HCT116 (cell line): ENCODE data around the gene IPO5. TPM values are rescaled to one million over a fixed set of nuclear protein-coding genes. Genes with fewer than 3 reads are reported as not detected.

Experiments used
- ATAC-seq: fragments of 200-7000 bp; cut with Tn5 transposase; 2 replicates; pipeline ENCODE4 v1.9.1; 2020; ENCODE audit warnings: mild to moderate bottlenecking, moderate library complexity
- BruUV-seq: library from RNA; stranded (reverse); fragments of 400-500 nt; replicated peaks from 2 replicates; lab custom pipeline; 2021; lab: Mats Ljungman, UMichigan
- CTCF ChIA-PET: fragments of 300-600 bp; sonication (Branson Sonifier 250); formaldehyde crosslinking; loops from one replicate; lab custom pipeline; 2021; ENCODE audit warnings: antibody characterized with exemption; lab: Charles Lee
- POLR2A ChIA-PET: fragments of 300-600, 350-600 bp; sonication (Branson Sonifier 250); formaldehyde crosslinking; loops from one replicate; lab custom pipeline; 2021; ENCODE audit warnings: antibody characterized with exemption; lab: Charles Lee
- RAD21 ChIA-PET, 2 experiments: fragments of 300-600 bp; sonication (Branson Sonifier 250); formaldehyde crosslinking; loops; one replicate each; lab custom pipeline; 2023; ENCODE audit warnings: low total read pairs in 2 of 2; ENCODE audit not compliant: uncharacterized antibody in 2 of 2, unreplicated experiment in 2 of 2, low non-redundant PET in 1 of 2; lab: Charles Lee
- DNase-seq: peaks from one replicate; pipeline ENCODE4 v3.0.0-alpha.2; 2010; ENCODE audit warnings: low read depth, low spot score
- H2AFZ ChIP-seq: fragments of 200-600 bp; shearing (Covaris generic), sonication (generic); 2 replicates; pipeline ENCODE4 v1.6.1; 2017; ENCODE audit warnings: low read depth, mixed run types, mixed read lengths, antibody characterized with exemption, low read length; ENCODE audit not compliant: poor library complexity, severe bottlenecking
- H3K27ac ChIP-seq: 2 replicates; pipeline ENCODE4 v1.5.1; 2012; ENCODE audit warnings: low read depth, low read length
- H3K27me3 ChIP-seq: fragments of 200-600 bp; sonication (generic); 2 replicates; pipeline ENCODE4 v1.6.1; 2016; ENCODE audit warnings: mixed run types, low read length, mixed read lengths; ENCODE audit not compliant: insufficient read depth
- H3K36me3 ChIP-seq, 2 experiments: fragments of 200-500 bp in 1 of 2; fragments of 200-600 bp in 1 of 2; sonication (Bioruptor generic) in 1 of 2; sonication (generic) in 1 of 2; 2 replicates each; pipeline versions ENCODE4 v1.5.1 to v1.6.1; 2014 to 2016; ENCODE audit warnings: low read length in 2 of 2, inconsistent platforms in 1 of 2, mixed read lengths in 1 of 2, mixed run types in 1 of 2; ENCODE audit not compliant: insufficient read depth in 2 of 2, control insufficient read depth in 1 of 2
- H3K4me1 ChIP-seq, 2 experiments: fragments of 200-600 bp in 1 of 2; sonication (generic) in 1 of 2; 2 replicates each; pipeline versions ENCODE4 v1.5.1 to v1.6.1; 2012 to 2017; ENCODE audit warnings: low read length in 2 of 2, inconsistent platforms in 1 of 2, mild to moderate bottlenecking in 1 of 2, mixed read lengths in 1 of 2, mixed run types in 1 of 2, moderate library complexity in 1 of 2; ENCODE audit not compliant: insufficient read depth in 2 of 2, control insufficient read depth in 1 of 2
- H3K4me2 ChIP-seq: fragments of 200-600 bp; sonication (generic); 2 replicates; pipeline ENCODE4 v1.6.1; 2017; ENCODE audit warnings: mixed run types, low read length, mixed read lengths
- H3K4me3 ChIP-seq, 2 experiments: fragments of 200-600 bp in 1 of 2; sonication (generic) in 1 of 2; replicated peaks in 1 of 2; 2 replicates each; pipeline ENCODE4 v1.5.1; 2011 to 2016; ENCODE audit warnings: low read length in 2 of 2, control low read depth in 1 of 2, low read depth in 1 of 2, mild to moderate bottlenecking in 1 of 2, mixed read lengths in 1 of 2, mixed run types in 1 of 2
- H3K79me2 ChIP-seq: fragments of 200-600 bp; sonication (generic); 2 replicates; pipeline ENCODE4 v1.6.1; 2017; ENCODE audit warnings: mild to moderate bottlenecking, mixed run types, low read length, moderate library complexity, mixed read lengths; ENCODE audit not compliant: insufficient read depth
- H3K9ac ChIP-seq: fragments of 200-600 bp; sonication (generic); 2 replicates; pipeline ENCODE4 v1.6.1; 2016; ENCODE audit warnings: low read length, mixed read lengths
- H3K9me2 ChIP-seq: fragments of 200-600 bp; sonication (generic), shearing (Covaris generic); 2 replicates; pipeline ENCODE4 v1.6.1; 2017; ENCODE audit warnings: mixed run types, mild to moderate bottlenecking, moderate library complexity; ENCODE audit not compliant: insufficient read depth
- H3K9me3 ChIP-seq, 2 experiments: fragments of 200-500 bp in 1 of 2; fragments of 200-600 bp in 1 of 2; sonication (Bioruptor generic) in 1 of 2; sonication (generic) in 1 of 2; 2 replicates each; pipeline ENCODE4 v1.6.1; 2014 to 2017; ENCODE audit warnings: low read length in 2 of 2, mixed read lengths in 2 of 2, inconsistent platforms in 1 of 2, low read depth in 1 of 2, mild to moderate bottlenecking in 1 of 2, mixed run types in 1 of 2, moderate library complexity in 1 of 2; ENCODE audit not compliant: control insufficient read depth in 1 of 2, insufficient read depth in 1 of 2
- H4K20me1 ChIP-seq: fragments of 200-600 bp; sonication (generic), shearing (Covaris generic); 2 replicates; pipeline ENCODE4 v1.6.1; 2017; ENCODE audit warnings: mixed run types, mild to moderate bottlenecking, moderate library complexity; ENCODE audit not compliant: insufficient read depth
- EGR1 ChIP-seq: IDR thresholded peaks from 2 replicates; pipeline ENCODE4 v1.6.1; 2012; ENCODE audit warnings: low read depth
- JUND ChIP-seq: IDR thresholded peaks from 2 replicates; pipeline ENCODE4 v1.6.1; 2012
- POLR2A ChIP-seq: IDR thresholded peaks from 2 replicates; pipeline ENCODE4 v1.7.0; 2011; ENCODE audit warnings: borderline replicate concordance; ENCODE audit not compliant: insufficient read depth, insufficient read length; ENCODE audit errors: extremely low read depth
- POLR2AphosphoS5 ChIP-seq: IDR thresholded peaks from 2 replicates; pipeline ENCODE4 v1.6.1; 2011; ENCODE audit warnings: mild to moderate bottlenecking, low read depth, low read length, moderate library complexity
- SP1 ChIP-seq: IDR thresholded peaks from 2 replicates; pipeline ENCODE4 v1.6.1; 2012; ENCODE audit warnings: low read depth
- TCF7L2 ChIP-seq: IDR thresholded peaks from 2 replicates; pipeline ENCODE4 v1.7.0; 2011; ENCODE audit warnings: borderline replicate concordance, inconsistent platforms; ENCODE audit not compliant: insufficient read depth, insufficient read length; ENCODE audit errors: extremely low read depth
- YY1 ChIP-seq: IDR thresholded peaks from 2 replicates; pipeline ENCODE4 v1.6.1; 2011; ENCODE audit warnings: low read length, low read depth, moderate library complexity, mild to moderate bottlenecking; ENCODE audit not compliant: insufficient replicate concordance; ENCODE audit errors: extremely low read depth
- ZBTB33 ChIP-seq: IDR thresholded peaks from 2 replicates; pipeline ENCODE4 v1.6.1; 2011; ENCODE audit warnings: mild to moderate bottlenecking, low read length, moderate library complexity; ENCODE audit not compliant: insufficient replicate concordance; ENCODE audit errors: extremely low read depth
- ZFX ChIP-seq: fragments of 450-650 bp; IDR thresholded peaks from 2 replicates; pipeline ENCODE4 v1.6.1; 2017
- ZNF274 ChIP-seq: fragments of 200-500 bp; sonication (Bioruptor generic); IDR thresholded peaks from 2 replicates; pipeline ENCODE4 v1.6.1; 2014; ENCODE audit warnings: mild to moderate bottlenecking, low read depth, low read length, inconsistent platforms
- intact Hi-C: fragments of 100-400 bp; cut with micrococcal nuclease; formaldehyde crosslinking; loops from 2 replicates; pipeline ENCODE4 v1.10.0; 2022
- total RNA-seq: library from RNA; stranded (reverse); gene quantifications from one replicate; pipeline ENCODE4 v1.2.1, GENCODE V29; 2021; ENCODE audit not compliant: unreplicated experiment
- TF ChIP-seq, protein P1 (sequence below), 3 experiments: fragments of 200-600 bp in 1 of 3; sonication (generic) in 1 of 3; IDR thresholded peaks in 2 of 3; conservative IDR thresholded peaks in 1 of 3; 2 replicates each; pipeline ENCODE4 v1.5.1; 2012 to 2017; ENCODE audit warnings: low read depth in 2 of 3, low read length in 2 of 3, antibody characterized with exemption in 1 of 3, borderline replicate concordance in 1 of 3, control low read depth in 1 of 3, mild to moderate bottlenecking in 1 of 3, mixed read lengths in 1 of 3, mixed run types in 1 of 3, moderate library complexity in 1 of 3; ENCODE audit not compliant: insufficient read depth in 1 of 3

The IPO5 gene
- total RNA-seq, 1 experiment from 2014 or later: 237 TPM

DNA sequence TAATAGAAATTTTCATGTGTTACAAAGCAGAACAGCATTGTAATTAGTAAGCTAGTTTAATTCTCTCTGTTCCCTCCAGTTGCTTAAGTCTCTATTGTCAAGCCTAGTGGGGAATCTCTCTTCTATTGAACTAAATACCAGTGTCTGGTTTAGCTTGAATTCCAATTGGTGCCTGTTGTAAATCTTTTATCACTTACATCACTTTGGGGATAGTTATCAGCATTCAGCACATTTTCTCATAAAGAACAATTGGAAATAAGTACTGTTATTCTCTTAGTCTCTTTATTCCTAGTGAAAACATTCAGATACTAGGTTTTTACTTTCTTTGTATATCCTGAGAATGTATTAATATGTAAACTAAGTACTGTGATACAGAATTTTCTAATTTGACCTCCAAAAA, 25.2 kb downstream of the IPO5 start (continued):
- TF ChIP-seq ZBTB33: no peak
- TF ChIP-seq, all 23 proteins: peak for 0

GRCh38 chr13:97979051-97979450, 25.6 kb downstream of the IPO5 start:
- H4K20me1 ChIP-seq: peaks cover 20% of the 10 kb centered on the region; the same call in 1 of the 2 replicates
- no TSS peak for BruUV-seq
- no peak overlapping the region for H3K4me3 ChIP-seq
- DNase-seq (no peak), ATAC-seq (no peak)
- H3K27me3 ChIP-seq: no peaks in the 10 kb centered on the region
- peaks cover 71% of the 10 kb centered on the region for H3K79me2 ChIP-seq
- CTCF ChIA-PET: no interaction called here
- TF ChIP-seq POLR2AphosphoS5: no peak
- H3K9ac ChIP-seq: no peak overlapping the region
- H2AFZ ChIP-seq: no peak overlapping the region
- POLR2A ChIA-PET: no interaction called here
- peaks cover 12 to 30% of the 10 kb centered on the region in 2 experiments for H3K4me1 ChIP-seq
- no peaks in the 10 kb centered on the region for H3K9me3 ChIP-seq
- no peaks in the 10 kb centered on the region for H3K9me2 ChIP-seq
- peaks cover 6 to 27% of the 10 kb centered on the region in 2 experiments; a peak in 2 of 4 replicates for H3K36me3 ChIP-seq
- H3K4me2 ChIP-seq: peak overlapping the region; percentile 68; the same call in 1 of the 2 replicates
- RAD21 ChIA-PET: no interaction called here
- H3K27ac ChIP-seq: no peak overlapping the region
- intact Hi-C loops: loop anchor here (10.0 kb wide), 1 partner anchor 544 kb away; the partner anchor contains the start of gene RAP2A

DNA sequence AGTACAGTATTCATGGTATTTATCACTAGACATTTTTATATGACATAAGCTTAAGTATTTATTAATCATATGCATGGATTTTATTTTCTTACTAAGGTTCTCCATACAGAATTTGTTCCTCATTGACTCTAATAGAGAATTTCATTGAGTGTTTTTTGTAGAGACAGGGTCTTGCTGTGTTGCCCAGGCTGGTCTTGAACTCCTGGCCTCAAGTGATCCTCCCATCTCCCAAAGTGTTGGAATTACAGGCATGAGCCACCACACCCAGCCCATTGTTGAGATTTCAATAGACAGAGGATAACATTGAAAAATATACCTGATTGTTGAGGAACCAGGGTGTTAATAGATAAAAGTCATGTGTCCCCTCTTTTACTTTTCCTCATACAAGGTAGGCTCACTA, 26.1 kb downstream of the IPO5 start:
- Histone ChIP-seq H3K79me2 (peaks cover 76% of the 10 kb centered on the region), H4K20me1 (peaks cover 20% of the 10 kb centered on the region; the same call in 1 of the 2 replicates), H3K9me2 (no peaks in the 10 kb centered on the region), H3K9me3 (no peaks in the 10 kb centered on the region), H3K4me2 (peak overlapping the region; percentile 9; the same call in 1 of the 2 replicates), H3K9ac (no peak overlapping the region), H3K27me3 (no peaks in the 10 kb centered on the region), H2AFZ (no peak overlapping the region), H3K36me3 (peaks cover 11 to 30% of the 10 kb centered on the region in 2 experiments; a peak in 2 of 4 replicates), H3K27ac (no peak overlapping the region), H3K4me1 (peaks cover 12 to 30% of the 10 kb centered on the region in 2 experiments), H3K4me3 (no peak overlapping the region)
- intact Hi-C loops: loop anchor here (10.0 kb wide), 1 partner anchor 545 kb away; the partner anchor contains the start of gene RAP2A
- ChIA-PET RAD21 (no interaction called here), POLR2A (no interaction called here), CTCF (no interaction called here)
- DNase-seq: no peak
- ATAC-seq: no peak
- no TSS peak for BruUV-seq
- TF ChIP-seq ZFX (no peak), YY1 (no peak), EGR1 (no peak), SP1 (no peak), ZNF274 (no peak), JUND (no peak), POLR2AphosphoS5 (no peak), TCF7L2 (no peak), POLR2A (no peak)
- TF ChIP-seq, protein P1, sequence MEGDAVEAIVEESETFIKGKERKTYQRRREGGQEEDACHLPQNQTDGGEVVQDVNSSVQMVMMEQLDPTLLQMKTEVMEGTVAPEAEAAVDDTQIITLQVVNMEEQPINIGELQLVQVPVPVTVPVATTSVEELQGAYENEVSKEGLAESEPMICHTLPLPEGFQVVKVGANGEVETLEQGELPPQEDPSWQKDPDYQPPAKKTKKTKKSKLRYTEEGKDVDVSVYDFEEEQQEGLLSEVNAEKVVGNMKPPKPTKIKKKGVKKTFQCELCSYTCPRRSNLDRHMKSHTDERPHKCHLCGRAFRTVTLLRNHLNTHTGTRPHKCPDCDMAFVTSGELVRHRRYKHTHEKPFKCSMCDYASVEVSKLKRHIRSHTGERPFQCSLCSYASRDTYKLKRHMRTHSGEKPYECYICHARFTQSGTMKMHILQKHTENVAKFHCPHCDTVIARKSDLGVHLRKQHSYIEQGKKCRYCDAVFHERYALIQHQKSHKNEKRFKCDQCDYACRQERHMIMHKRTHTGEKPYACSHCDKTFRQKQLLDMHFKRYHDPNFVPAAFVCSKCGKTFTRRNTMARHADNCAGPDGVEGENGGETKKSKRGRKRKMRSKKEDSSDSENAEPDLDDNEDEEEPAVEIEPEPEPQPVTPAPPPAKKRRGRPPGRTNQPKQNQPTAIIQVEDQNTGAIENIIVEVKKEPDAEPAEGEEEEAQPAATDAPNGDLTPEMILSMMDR (IDR thresholded peaks at IDR 0.05 in 2 of 3, conservative IDR thresholded peaks at IDR 0.05 in 1 of 3; ENCODE audit: borderline replicate concordance in 1 of 3, insufficient read depth in 1 of 3, low read depth in 2 of 3, low read length in 2 of 3): no peak
